Lower leg skin (tissue), 3 donors: Measurements from ENCODE around the gene ALDH1B1.

Experiments
- CTCF ChIP-seq, 3 donors: fragments of 450-650 bp; IDR thresholded peaks; one replicate each; pipeline ENCODE4 v1.5.1; 2016; ENCODE audit warnings: antibody characterized with exemption in 3 of 3, mild to moderate bottlenecking in 3 of 3, moderate library complexity in 2 of 3
- POLR2A ChIP-seq, 2 donors: fragments of 450-650 bp; IDR thresholded peaks; one replicate each; pipeline ENCODE4 v1.6.1; 2016 to 2017; ENCODE audit warnings: antibody characterized with exemption in 2 of 2, mild to moderate bottlenecking in 1 of 2, moderate library complexity in 1 of 2

DNA sequence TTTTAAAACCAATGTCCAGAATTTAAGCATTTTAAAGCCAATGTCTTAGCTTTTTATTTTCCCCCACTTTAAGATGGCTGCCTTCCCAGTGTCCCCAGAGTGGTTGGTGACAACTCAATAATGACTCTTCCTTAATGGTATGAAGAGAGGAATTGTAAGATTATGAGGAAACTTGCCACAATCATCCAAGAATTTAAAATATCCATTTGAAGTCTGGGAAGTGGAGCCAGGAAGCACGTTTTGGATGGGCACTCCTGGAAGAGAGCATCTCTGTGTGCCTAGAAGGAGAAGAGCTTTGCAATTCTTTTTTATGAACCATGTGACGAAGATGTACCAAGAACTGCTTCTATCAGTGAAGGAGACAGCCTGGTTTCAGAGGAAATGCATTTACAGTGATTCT is 43.0 kb downstream of the ALDH1B1 start:
- no peak for TF ChIP-seq CTCF (IDR thresholded peaks at IDR 0.05)
- no peak for TF ChIP-seq POLR2A (IDR thresholded peaks at IDR 0.05)
